ENCODE results near the gene HYOU1.
A peak's percentile ranks its signal among the peaks of the same experiment; 100 is the strongest.

The HYOU1 gene

GRCh38 chr11:119054418-119054817, 2.6 kb downstream of the HYOU1 start:
- no peak for TF ChIP-seq CTCF (IDR thresholded peaks at IDR 0.05; ENCODE audit: borderline replicate concordance, control extremely low read depth, extremely low read depth, insufficient read depth, missing control alignments)
- in situ Hi-C loops (cut with MboI; ENCODE audit: low sequenced_read_pairs, unreplicated experiment), result no loop called here
- DNase-seq (ENCODE audit: low spot score), result no peak

GRCh38 chr11:119052163-119052814, 4.7 kb downstream of the HYOU1 start:
- TF ChIP-seq CTCF (IDR thresholded peaks at IDR 0.05; ENCODE audit: borderline replicate concordance, control extremely low read depth, extremely low read depth, insufficient read depth, missing control alignments), result no peak
- in situ Hi-C loops (cut with MboI; ENCODE audit: low sequenced_read_pairs, unreplicated experiment), result no loop called here
- no peak for DNase-seq (ENCODE audit: low spot score)

- peak; percentile 84 for DNase-seq (ENCODE audit: low spot score)
- no peak for TF ChIP-seq CTCF (IDR thresholded peaks at IDR 0.05; ENCODE audit: borderline replicate concordance, control extremely low read depth, extremely low read depth, insufficient read depth, missing control alignments)
These were observed 5.4 kb downstream of the HYOU1 start for GRCh38 chr11:119051440-119052162.

GRCh38 chr11:119049081-119049480, 7.9 kb downstream of the HYOU1 start:
- in situ Hi-C loops (cut with MboI; ENCODE audit: low sequenced_read_pairs, unreplicated experiment), result no loop called here
- no peak for TF ChIP-seq CTCF (IDR thresholded peaks at IDR 0.05; ENCODE audit: borderline replicate concordance, control extremely low read depth, extremely low read depth, insufficient read depth, missing control alignments)
- DNase-seq (ENCODE audit: low spot score), result no peak

More at GRCh38 chr11:119051440-119052162, 5.4 kb downstream of the HYOU1 start:
- in situ Hi-C loops (cut with MboI; ENCODE audit: low sequenced_read_pairs, unreplicated experiment), result no loop called here

- no peak for DNase-seq (ENCODE audit: low spot score)
- no peak for TF ChIP-seq CTCF (IDR thresholded peaks at IDR 0.05; ENCODE audit: borderline replicate concordance, control extremely low read depth, extremely low read depth, insufficient read depth, missing control alignments)
- in situ Hi-C loops (cut with MboI; ENCODE audit: low sequenced_read_pairs, unreplicated experiment), result no loop called here
These were observed 8.4 kb downstream of the HYOU1 start for GRCh38 chr11:119048644-119049043.

GRCh38 chr11:119047205-119047604, 9.8 kb downstream of the HYOU1 start:
- in situ Hi-C loops (cut with MboI; ENCODE audit: low sequenced_read_pairs, unreplicated experiment), result no loop called here
- TF ChIP-seq CTCF (IDR thresholded peaks at IDR 0.05; ENCODE audit: borderline replicate concordance, control extremely low read depth, extremely low read depth, insufficient read depth, missing control alignments), result no peak
- DNase-seq (ENCODE audit: low spot score), result no peak
